Progenitor cell of endocrine pancreas (in vitro differentiated cells): ENCODE results near the gene NUDCD2. TPM values are rescaled to one million over a fixed set of nuclear protein-coding genes. Genes with fewer than 3 reads are reported as not detected.
"Not testable (repeated sequence)": the region's sequence is repeated elsewhere in the genome, so short reads cannot be mapped to it uniquely, and the experiment has no call there.

ENCODE experiments used
- DNase-seq: peaks from one replicate; pipeline ENCODE4 v3.0.0; 2021; ENCODE audit warnings: low spot score; ENCODE audit not compliant: unreplicated experiment
- H3K27ac Mint-ChIP-seq: 2 replicates; pipeline ENCODE4 v1.8.0; 2021; ENCODE audit warnings: mild to moderate bottlenecking, moderate library complexity, mixed read lengths
- H3K27me3 Mint-ChIP-seq: 2 replicates; pipeline ENCODE4 v1.8.0; 2021; ENCODE audit warnings: mixed read lengths
- H3K36me3 Mint-ChIP-seq: 2 replicates; pipeline ENCODE4 v1.8.0; 2022; ENCODE audit warnings: mixed read lengths; ENCODE audit not compliant: insufficient read depth
- H3K4me1 Mint-ChIP-seq: 2 replicates; pipeline ENCODE4 v1.8.0; 2021; ENCODE audit warnings: low read depth, mixed read lengths
- H3K4me3 Mint-ChIP-seq: 2 replicates; pipeline ENCODE4 v1.8.0; 2021; ENCODE audit warnings: low read depth, mild to moderate bottlenecking, moderate library complexity, mixed read lengths
- H3K9me3 Mint-ChIP-seq: 2 replicates; pipeline ENCODE4 v1.8.0; 2021; ENCODE audit warnings: low read depth, mixed read lengths
- CTCF ChIP-seq: fragments of 200-600 bp; sonication (generic); IDR thresholded peaks from one replicate; pipeline ENCODE4 v1.5.0; 2021; ENCODE audit warnings: antibody characterized with exemption, mild to moderate bottlenecking; ENCODE audit not compliant: unreplicated experiment
- total RNA-seq: library from RNA; stranded (reverse); gene quantifications from 2 replicates; pipeline ENCODE4 v1.2.1, GENCODE V29; 2021

Gene NUDCD2
- total RNA-seq, 1 donor from 2014 or later, result 33.0 TPM

DNA sequence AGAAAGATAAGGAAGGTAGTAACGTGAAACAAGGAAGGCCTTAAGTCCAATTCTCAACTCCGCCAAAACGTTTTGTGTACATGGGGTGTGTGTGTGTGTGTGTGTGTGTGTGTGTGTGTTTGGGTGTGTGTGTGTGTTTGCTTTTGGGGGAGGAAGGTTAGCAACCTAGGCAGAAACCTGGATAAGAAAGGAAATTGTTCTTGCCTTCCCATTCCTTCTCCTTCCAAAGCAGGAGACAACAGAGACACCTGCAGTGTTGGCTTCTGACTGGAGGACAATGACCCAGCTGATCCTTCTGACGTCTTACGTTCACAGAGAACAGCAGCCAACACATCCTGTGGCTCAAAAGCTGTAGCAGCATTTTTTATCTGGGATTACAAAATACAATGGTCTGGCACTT, 26.6 kb downstream of the NUDCD2 start:
- Mint-ChIP-seq H3K27me3 (no peaks in the 10 kb centered on the region), H3K9me3 (peaks cover under 1% of the 10 kb centered on the region), H3K27ac (peak overlapping the region; percentile 54), H3K36me3 (no peaks in the 10 kb centered on the region), H3K4me1 (peaks cover 28% of the 10 kb centered on the region), H3K4me3 (no peak overlapping the region)
- no peak for DNase-seq
- no peak for TF ChIP-seq CTCF

GRCh38 chr5:163432544-163432943, 27.4 kb downstream of the NUDCD2 start:
- no peak for DNase-seq
- Mint-ChIP-seq H3K9me3 (peaks cover 8% of the 10 kb centered on the region), H3K4me1 (peaks cover 28% of the 10 kb centered on the region), H3K27ac (peak overlapping the region; percentile 54), H3K4me3 (no peak overlapping the region), H3K36me3 (no peaks in the 10 kb centered on the region), H3K27me3 (no peaks in the 10 kb centered on the region)
- no peak for TF ChIP-seq CTCF

DNA sequence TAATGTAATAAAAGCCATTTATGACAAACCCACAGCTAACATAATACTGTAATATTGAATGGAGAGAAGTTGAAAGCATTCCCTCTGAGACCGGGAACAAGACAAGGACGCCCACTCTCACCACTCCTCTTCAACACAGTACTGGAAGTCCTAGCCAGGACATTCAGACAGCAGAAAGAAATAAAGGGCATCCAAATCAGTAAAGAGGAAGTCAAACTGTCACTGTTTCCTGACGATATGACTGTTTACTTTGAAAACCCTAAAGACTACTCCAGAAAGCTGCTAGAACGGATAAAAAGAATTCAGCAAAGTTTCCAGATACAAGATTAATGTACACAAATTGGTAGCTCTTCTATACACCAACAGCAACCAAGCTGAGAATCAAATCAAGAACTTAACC, 33.8 kb downstream of the NUDCD2 start:
- H3K36me3 Mint-ChIP-seq, H3K27me3 Mint-ChIP-seq, H3K4me3 Mint-ChIP-seq, H3K4me1 Mint-ChIP-seq, DNase-seq, H3K27ac Mint-ChIP-seq: not testable (repeated sequence)
- H3K9me3 Mint-ChIP-seq, result peaks cover 13% of the 10 kb centered on the region

DNA sequence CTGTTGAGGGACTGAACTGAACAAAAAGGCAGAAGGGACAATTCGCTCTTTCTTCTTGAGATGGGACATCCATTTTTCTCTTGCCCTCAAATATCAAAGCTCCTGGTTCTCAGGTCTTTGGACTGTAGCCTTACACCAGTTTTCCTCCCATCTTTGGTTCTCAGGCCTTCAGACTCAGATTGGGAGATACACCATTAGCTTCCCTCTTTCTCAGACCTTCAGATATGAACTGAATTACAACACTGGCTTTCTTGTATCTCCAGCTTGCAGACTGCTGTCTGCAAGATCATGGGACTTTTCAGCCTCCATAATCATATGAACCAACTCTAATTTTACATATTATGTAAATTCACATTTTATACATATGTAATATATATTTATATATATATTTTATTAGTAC, 35.1 kb downstream of the NUDCD2 start:
- Mint-ChIP-seq H3K27me3 (no peaks in the 10 kb centered on the region), H3K36me3 (no peaks in the 10 kb centered on the region), H3K27ac (no peak overlapping the region), H3K4me1 (no peaks in the 10 kb centered on the region), H3K9me3 (peaks cover 13% of the 10 kb centered on the region), H3K4me3 (no peak overlapping the region)
- DNase-seq, result no peak
- TF ChIP-seq CTCF, result no peak

DNA sequence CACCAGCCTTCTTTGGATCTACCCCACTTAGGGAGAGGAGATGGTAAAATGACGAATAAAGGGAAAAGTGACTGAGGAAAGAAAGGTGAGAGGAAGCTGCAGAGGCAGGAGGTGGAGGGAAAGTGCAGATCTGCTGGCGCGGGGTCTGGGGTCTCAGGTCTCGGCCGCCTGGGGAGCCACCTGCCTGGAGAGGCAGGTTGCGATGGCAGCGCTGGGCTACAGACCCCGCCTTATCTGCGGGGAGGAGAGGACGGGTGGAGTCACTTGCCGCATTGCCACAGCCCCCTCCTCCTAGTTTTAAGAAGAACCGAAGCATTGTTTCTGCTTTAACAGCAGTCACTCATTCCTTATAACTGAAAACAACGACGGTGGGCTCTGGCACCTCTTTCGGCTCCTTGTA, 44.2 kb downstream of the NUDCD2 start:
- Mint-ChIP-seq H3K4me3 (peak overlapping the region; percentile 60), H3K4me1 (peaks cover 13% of the 10 kb centered on the region)
- not testable (repeated sequence) for H3K9me3 Mint-ChIP-seq, H3K27me3 Mint-ChIP-seq, H3K27ac Mint-ChIP-seq, DNase-seq, H3K36me3 Mint-ChIP-seq

DNA sequence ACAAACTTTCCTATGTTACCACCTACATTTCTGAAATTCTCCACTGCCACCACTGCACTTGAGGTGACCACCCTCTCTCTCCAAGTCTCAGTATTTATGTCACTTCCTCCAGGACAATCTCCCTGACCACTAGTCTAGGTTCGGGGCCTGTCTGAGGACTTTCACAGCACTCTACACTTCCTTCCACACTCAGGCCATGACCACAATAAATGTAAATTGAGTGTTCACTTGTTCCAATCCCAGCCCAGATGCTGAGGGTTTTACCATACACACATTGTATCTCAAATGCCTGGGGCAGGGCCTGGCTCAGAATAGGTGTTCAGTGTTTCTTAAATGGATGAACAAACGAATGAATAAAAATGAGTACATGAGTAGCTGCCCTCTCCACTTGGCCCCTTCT, 49.4 kb downstream of the NUDCD2 start:
- TF ChIP-seq CTCF, result no peak
- no peaks in the 10 kb centered on the region for H3K36me3 Mint-ChIP-seq
- H3K4me3 Mint-ChIP-seq, result no peak overlapping the region
- peaks cover 11% of the 10 kb centered on the region for H3K4me1 Mint-ChIP-seq
- no peaks in the 10 kb centered on the region for H3K9me3 Mint-ChIP-seq
- no peak overlapping the region for H3K27ac Mint-ChIP-seq
- H3K27me3 Mint-ChIP-seq, result peaks cover 3% of the 10 kb centered on the region
- no peak for DNase-seq
